COR-L47 (cell line): ENCODE results near the gene XIRP1.

Experiments used
- DNase-seq: peaks from one replicate; lab custom pipeline; 2025; lab: John Stamatoyannopoulos, UW

The XIRP1 gene

DNA sequence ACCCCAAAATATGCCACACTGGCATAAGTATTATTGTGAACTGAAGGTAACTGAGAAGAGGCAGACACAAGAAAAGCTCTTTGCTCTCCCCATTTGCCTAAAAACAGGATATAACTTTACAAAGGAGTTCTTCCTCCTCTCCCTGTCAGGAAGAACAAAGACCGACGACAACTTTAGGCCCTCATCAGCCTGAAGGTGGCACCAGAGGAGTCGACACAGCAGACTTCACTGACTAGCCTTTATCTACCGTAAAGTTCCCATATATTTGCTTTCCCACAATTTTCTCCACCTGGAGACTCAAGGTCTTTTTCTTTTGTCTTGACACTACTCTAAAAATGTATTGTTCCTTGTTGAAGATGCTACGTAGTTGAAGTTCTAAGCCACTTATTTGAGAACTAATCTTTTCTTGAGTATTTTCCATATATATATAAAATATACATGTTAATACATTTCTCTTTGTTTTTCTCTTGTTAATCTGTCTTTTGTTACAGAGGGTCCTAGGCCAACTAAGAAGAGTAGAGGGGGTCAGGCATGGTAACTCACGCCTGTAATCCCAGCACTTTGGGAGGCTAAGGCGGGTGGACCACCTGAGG, 16.2 kb upstream of the XIRP1 start:
- DNase-seq, result no peak

- DNase-seq, result no peak
Measured at GRCh38 chr3:39207361-39208186, 15.2 kb upstream of the XIRP1 start.

- DNase-seq, result no peak
Measured at GRCh38 chr3:39205919-39206516, 13.6 kb upstream of the XIRP1 start.

DNA sequence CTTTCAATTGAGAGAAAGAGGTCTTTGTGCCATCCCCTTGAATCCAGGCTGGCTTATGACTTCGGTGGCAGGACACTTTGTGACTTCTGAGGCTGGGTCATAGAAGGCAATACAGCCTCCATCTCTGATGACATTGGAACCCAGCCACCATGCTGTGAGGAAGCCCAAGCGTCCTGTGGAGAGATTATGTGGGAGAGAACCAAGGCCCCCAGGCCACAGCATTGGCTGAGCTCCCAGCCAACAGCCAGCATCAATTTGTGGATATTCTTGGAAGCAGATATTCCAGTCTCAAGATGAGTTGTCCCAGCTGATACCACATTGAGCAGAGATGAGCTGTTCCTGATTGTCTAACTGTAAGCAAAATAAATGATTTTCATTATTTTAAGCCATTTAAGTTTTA, 12.7 kb upstream of the XIRP1 start:
- DNase-seq, result no peak

DNA sequence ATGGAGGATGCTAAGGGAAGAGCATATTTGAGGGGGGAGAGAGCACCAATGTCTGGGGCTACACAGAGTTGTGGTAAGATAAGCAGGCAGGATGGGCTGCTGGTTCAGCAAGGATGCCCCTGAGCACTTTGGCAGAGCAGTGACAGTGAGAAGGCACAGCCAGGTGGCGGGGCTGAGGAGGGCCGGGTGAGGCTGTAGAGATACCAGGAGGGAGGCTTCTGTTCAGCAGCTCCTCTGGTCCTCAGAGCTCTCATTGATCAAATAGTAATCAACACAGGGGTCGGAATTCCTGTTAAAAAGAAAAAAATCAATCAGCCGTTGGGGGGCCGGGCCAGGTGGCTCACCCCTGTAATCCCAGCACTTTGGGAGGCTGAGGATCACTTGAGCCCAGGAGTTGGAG, 11.5 kb upstream of the XIRP1 start:
- DNase-seq, result no peak

- no peak for DNase-seq
Measured at GRCh38 chr3:39203402-39203801, 11.0 kb upstream of the XIRP1 start.

- no peak for DNase-seq
Measured at GRCh38 chr3:39202094-39202493, 9.7 kb upstream of the XIRP1 start.

DNA sequence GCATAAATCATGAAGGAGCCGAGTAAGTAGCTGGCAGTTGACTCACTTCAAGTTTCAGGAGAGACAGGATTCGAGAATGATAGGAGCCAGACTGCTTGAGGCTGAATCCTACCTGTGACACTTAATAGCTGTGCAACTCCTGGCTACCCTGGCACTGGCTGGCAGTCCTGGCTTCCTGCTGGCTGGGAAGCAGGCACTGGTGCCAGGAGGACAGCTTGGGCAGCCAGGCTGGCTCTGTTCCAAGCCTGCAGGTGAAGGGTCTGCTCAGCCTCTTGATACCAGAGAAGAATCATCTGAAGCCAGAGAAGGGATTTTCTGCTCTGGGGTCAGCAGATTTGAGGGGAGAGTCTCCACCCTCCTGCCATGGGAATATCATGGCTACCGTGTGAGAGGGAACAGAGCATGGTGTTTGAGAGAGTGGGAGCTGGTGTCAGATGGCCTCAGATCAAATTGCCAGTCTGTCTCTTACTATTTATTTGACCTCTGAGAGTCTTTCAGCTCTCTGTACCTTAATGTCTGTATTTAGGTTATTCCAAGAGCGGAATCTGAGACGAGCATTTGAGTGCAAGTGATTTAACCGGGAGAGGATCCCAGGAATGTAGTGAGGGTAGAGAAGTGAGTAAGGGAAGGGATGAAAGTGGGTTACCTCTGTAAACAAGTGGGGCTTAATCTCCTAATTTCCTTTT, 4.4 kb upstream of the XIRP1 start:
- peak; percentile 18 for DNase-seq

- no peak for DNase-seq
Measured at GRCh38 chr3:39196034-39196433, 3.6 kb upstream of the XIRP1 start.

DNA sequence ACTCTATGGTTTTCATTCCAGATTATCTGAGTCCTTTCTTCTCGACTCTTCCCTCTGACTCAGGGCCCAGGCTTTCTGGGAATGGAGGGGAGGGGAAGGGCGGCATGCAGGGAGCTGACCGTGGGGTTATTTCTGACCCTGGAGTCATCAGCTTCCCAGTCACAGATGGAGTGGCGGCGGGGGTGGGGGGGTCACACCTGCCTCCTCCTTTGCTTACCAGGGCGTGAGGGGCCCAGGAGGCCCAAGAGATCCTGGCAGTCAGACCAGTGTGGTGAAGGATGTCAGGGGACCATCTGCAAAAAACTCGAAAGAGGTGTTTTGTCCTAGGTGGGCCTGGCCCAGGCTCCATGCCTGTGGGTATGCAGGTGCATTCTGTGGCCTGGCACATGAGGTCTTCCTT, 996 bp upstream of the XIRP1 start:
- no peak for DNase-seq

GRCh38 chr3:39191773-39192172, 622 bp downstream of the XIRP1 start:
- DNase-seq, result no peak

DNA sequence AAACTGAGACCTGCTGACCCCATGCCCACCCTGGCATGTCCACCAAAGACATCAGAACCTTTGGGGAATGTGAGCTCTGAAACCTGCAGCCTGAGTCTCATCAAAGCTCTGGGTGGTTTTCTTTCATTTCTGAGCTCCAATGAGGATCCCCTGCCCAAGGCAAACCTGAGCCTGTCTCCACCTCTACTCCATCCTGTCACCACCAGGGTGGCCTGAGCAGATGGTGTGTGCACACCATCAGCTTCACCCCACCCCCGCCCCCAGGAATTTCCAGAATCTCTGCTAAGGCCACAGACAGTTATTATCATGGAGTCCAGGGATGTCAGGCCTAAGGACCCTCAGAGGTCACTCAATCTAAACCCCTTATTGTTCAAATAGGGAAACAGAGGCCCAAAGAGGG, 1.3 kb downstream of the XIRP1 start:
- no peak for DNase-seq

DNA sequence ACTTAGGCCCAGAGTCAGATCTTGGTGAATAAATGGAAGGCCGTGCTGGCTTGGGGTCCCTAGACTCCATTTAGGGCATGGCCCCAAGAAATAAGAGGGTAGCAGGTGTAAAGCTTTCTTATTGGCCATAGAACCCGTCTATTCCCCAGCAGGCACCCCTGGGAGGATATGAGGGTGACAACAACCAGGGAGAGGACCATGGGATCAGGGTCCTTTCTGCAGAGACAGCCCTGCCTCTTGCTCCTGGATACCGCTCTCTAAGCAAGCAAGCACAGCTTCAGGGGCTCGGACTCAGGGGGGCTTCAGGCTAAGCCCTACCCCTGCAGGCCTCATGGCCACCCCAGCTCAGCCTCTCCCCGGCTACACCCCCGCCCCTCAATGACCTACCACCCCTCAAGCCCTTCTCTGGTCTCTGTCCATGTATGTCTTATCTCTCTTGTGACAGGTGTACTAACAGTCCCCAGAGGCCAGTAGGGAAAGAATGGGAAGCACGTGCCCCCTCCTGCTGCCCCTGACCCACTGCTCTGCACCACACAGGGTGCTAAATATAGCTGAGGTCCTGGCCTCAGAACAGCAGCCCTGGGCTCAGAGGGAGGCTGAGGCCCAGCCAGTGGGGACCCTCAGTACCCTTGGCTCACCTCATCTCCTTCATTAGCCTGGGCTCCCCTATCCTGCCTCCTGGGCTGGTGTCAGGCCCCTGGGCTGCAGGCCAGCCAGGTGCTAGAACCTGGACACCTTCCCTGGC, 1.9 kb downstream of the XIRP1 start:
- no peak for DNase-seq

DNA sequence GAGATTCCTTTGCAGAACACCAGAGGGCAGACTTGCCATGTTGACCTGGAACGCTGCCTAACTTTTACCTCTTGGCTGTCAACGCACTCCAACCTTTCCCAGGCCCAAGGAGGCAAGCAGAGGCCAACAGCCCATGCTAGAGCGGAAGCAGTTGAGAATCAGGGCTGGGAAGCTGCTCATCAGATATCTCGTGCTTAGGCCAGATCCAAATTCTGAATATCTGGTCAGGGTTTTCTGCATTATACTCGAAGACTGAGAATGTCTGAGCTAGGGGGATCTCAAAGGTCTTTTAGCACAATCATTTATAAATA, 2.5 kb downstream of the XIRP1 start:
- DNase-seq, result peak; percentile 25

DNA sequence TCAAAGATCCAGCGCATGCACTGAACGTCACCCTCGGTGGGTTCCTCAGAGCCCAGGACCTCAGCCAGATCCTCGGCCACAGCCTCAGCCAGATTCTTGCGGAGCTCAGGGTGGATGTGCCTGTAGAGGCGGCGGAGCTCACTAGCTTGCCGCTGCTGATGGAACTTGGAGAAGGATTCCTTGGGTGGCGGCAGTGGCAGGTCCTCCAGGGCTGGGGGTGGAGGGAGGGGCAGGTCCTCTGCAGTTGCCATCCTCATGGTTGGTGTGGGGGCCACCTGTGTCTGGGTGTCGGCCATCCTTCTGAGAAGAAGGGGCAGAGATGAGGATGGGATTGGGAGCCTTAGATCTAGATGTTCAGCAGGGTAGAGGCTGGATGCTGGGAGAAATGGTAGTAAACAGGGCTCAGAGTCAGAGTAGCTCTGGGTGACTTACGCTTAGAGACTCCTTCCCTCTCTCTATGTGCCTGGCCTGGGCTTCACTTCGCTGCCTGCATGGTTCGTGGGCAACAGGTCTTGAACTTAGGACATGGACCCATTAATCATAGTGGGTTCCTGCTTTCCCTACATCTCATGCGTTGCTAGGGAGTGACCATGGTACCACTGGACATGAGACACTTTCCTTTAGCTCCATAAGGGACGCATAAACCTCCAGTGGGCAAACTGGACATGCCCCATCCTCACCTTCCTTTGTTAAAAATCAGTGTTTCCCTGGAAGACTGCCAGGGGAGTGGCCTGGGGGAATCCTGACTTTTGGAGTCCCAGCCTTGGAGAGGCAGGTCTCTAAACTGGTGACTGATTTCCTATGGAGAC, 3.0 kb downstream of the XIRP1 start:
- DNase-seq, result no peak

- DNase-seq, result no peak
Measured at GRCh38 chr3:39188271-39189149, 3.9 kb downstream of the XIRP1 start.

- no peak for DNase-seq
Measured at GRCh38 chr3:39187372-39188155, 4.8 kb downstream of the XIRP1 start.

- DNase-seq, result no peak
Measured at GRCh38 chr3:39186692-39187151, 5.7 kb downstream of the XIRP1 start.

GRCh38 chr3:39185959-39186691, 6.3 kb downstream of the XIRP1 start:
- no peak for DNase-seq
